HEK293 (cell line): Measurements from ENCODE around the gene RNF166.

Source experiments
- HIC1 ChIP-seq: fragments of 450-650 bp; formaldehyde crosslinking; IDR thresholded peaks from 2 replicates; pipeline ENCODE4 v1.5.1; 2016; ENCODE audit warnings: missing biosample characterization, missing genetic modification characterization
- HOXC10 ChIP-seq: sonication (generic); formaldehyde crosslinking; IDR thresholded peaks from 2 replicates; pipeline ENCODE4 v1.8.1; 2023; ENCODE audit warnings: mild to moderate bottlenecking, missing genetic modification reagents
- PATZ1 ChIP-seq: fragments of 450-650 bp; formaldehyde crosslinking; IDR thresholded peaks from 2 replicates; pipeline ENCODE4 v1.5.1; 2016; ENCODE audit warnings: missing biosample characterization, missing genetic modification characterization
- SP2 ChIP-seq: fragments of 450-650 bp; formaldehyde crosslinking; IDR thresholded peaks from 2 replicates; pipeline ENCODE4 v1.5.1; 2016; ENCODE audit warnings: missing biosample characterization, missing genetic modification characterization
- TSHZ1 ChIP-seq: fragments of 450-650 bp; formaldehyde crosslinking; IDR thresholded peaks from 2 replicates; pipeline ENCODE4 v1.5.1; 2016; ENCODE audit warnings: missing biosample characterization, missing genetic modification characterization, borderline replicate concordance
- ZBTB10 ChIP-seq: fragments of 450-650 bp; formaldehyde crosslinking; IDR thresholded peaks from 2 replicates; pipeline ENCODE4 v1.5.1; 2016; ENCODE audit warnings: missing biosample characterization, missing genetic modification characterization
- ZBTB11 ChIP-seq: fragments of 450-650 bp; formaldehyde crosslinking; conservative IDR thresholded peaks from 2 replicates; pipeline ENCODE4 v1.5.1; 2016; ENCODE audit warnings: low read depth, missing biosample characterization, missing genetic modification characterization
- ZBTB17 ChIP-seq: fragments of 450-650 bp; formaldehyde crosslinking; IDR thresholded peaks from 2 replicates; pipeline ENCODE4 v1.5.1; 2016; ENCODE audit warnings: missing biosample characterization, missing genetic modification characterization
- ZBTB21 ChIP-seq: fragments of 450-650 bp; formaldehyde crosslinking; IDR thresholded peaks from 2 replicates; pipeline ENCODE4 v1.5.1; 2017; ENCODE audit warnings: missing biosample characterization, missing genetic modification characterization
- ZNF112 ChIP-seq: fragments of 450-650 bp; formaldehyde crosslinking; IDR thresholded peaks from 2 replicates; pipeline ENCODE4 v1.5.0; 2017; ENCODE audit warnings: missing biosample characterization, missing genetic modification characterization
- ZNF174 ChIP-seq: fragments of 450-650 bp; formaldehyde crosslinking; IDR thresholded peaks from 2 replicates; pipeline ENCODE4 v1.5.0; 2017; ENCODE audit warnings: missing biosample characterization, mild to moderate bottlenecking, missing genetic modification characterization
- ZNF175 ChIP-seq: fragments of 450-650 bp; formaldehyde crosslinking; IDR thresholded peaks from 2 replicates; pipeline ENCODE4 v1.5.1; 2016; ENCODE audit warnings: missing biosample characterization, missing genetic modification characterization
- ZNF23 ChIP-seq: fragments of 450-650 bp; formaldehyde crosslinking; IDR thresholded peaks from 2 replicates; pipeline ENCODE4 v1.5.1; 2016; ENCODE audit warnings: missing biosample characterization, missing genetic modification characterization, borderline replicate concordance
- ZNF350 ChIP-seq: fragments of 450-650 bp; formaldehyde crosslinking; IDR thresholded peaks from 2 replicates; pipeline ENCODE4 v1.5.0; 2017; ENCODE audit warnings: missing biosample characterization, mild to moderate bottlenecking, missing genetic modification characterization
- ZNF398 ChIP-seq: fragments of 450-650 bp; formaldehyde crosslinking; IDR thresholded peaks from 2 replicates; pipeline ENCODE4 v1.5.1; 2017; ENCODE audit warnings: missing biosample characterization, missing genetic modification characterization
- ZNF473 ChIP-seq: fragments of 450-650 bp; formaldehyde crosslinking; IDR thresholded peaks from 2 replicates; pipeline ENCODE4 v1.5.1; 2017; ENCODE audit warnings: missing biosample characterization, missing genetic modification characterization
- ZNF623 ChIP-seq: fragments of 450-650 bp; formaldehyde crosslinking; IDR thresholded peaks from 2 replicates; pipeline ENCODE4 v1.5.1; 2016; ENCODE audit warnings: missing biosample characterization, missing genetic modification characterization
- ZNF639 ChIP-seq: fragments of 450-650 bp; formaldehyde crosslinking; IDR thresholded peaks from 2 replicates; pipeline ENCODE4 v1.5.1; 2016; ENCODE audit warnings: missing biosample characterization, missing genetic modification characterization
- ZNF791 ChIP-seq: fragments of 450-650 bp; formaldehyde crosslinking; IDR thresholded peaks from 2 replicates; pipeline ENCODE4 v1.5.1; 2016; ENCODE audit warnings: missing biosample characterization, missing genetic modification characterization
- ZNF843 ChIP-seq: fragments of 450-650 bp; formaldehyde crosslinking; IDR thresholded peaks from 2 replicates; pipeline ENCODE4 v1.5.1; 2016; ENCODE audit warnings: missing biosample characterization, missing genetic modification characterization
- ZSCAN23 ChIP-seq: fragments of 450-650 bp; formaldehyde crosslinking; IDR thresholded peaks from 2 replicates; pipeline ENCODE4 v1.5.1; 2016; ENCODE audit warnings: missing biosample characterization, missing genetic modification characterization

Gene RNF166

GRCh38 chr16:88686062-88686438 lies 20.2 kb downstream of the RNF166 start (continued):
- peak; percentile 91 for TF ChIP-seq PATZ1 (tag by site-specific recombination)
- TF ChIP-seq ZBTB10 (tag by site-specific recombination), result no peak
- TF ChIP-seq ZNF473, result no peak
- TF ChIP-seq ZSCAN23 (tag by site-specific recombination), result no peak
- no peak for TF ChIP-seq ZNF791 (tag by site-specific recombination)
- peak; percentile 67 for TF ChIP-seq ZNF398 (tag by site-specific recombination)
- no peak for TF ChIP-seq ZBTB11
- no peak for TF ChIP-seq TSHZ1 (tag by site-specific recombination)
- no peak for TF ChIP-seq ZBTB17 (tag by site-specific recombination)
- TF ChIP-seq ZNF23 (tag by site-specific recombination), result no peak
- TF ChIP-seq HOXC10, result no peak
- no peak for TF ChIP-seq ZNF639 (tag by site-specific recombination)
- no peak for TF ChIP-seq ZNF175 (tag by site-specific recombination)
- no peak for TF ChIP-seq ZNF112 (tag by site-specific recombination)
- TF ChIP-seq HIC1 (tag by site-specific recombination), result no peak
- TF ChIP-seq ZNF174 (tag by site-specific recombination), result no peak
- TF ChIP-seq SP2 (tag by site-specific recombination), result no peak
- no peak for TF ChIP-seq ZBTB21 (tag by site-specific recombination)
- TF ChIP-seq ZNF350 (tag by site-specific recombination), result no peak
- TF ChIP-seq ZNF623 (tag by site-specific recombination), result no peak
- TF ChIP-seq ZNF843, result no peak
